H1 (cell line): ENCODE results near the gene RASL10A. TPM values are rescaled to one million over a fixed set of nuclear protein-coding genes. Genes with fewer than 3 reads are reported as not detected.

Experiments
- CHD2 ChIP-seq: IDR thresholded peaks from 2 replicates; pipeline ENCODE4 v1.6.1; 2012; ENCODE audit warnings: low read length, improper control_type of control experiment
- HDAC6 ChIP-seq: IDR thresholded peaks from one replicate; pipeline ENCODE4 v1.7.1; 2012; ENCODE audit warnings: low read depth, mild to moderate bottlenecking, inconsistent platforms, low read length, moderate library complexity
- polyA plus RNA-seq, 7 experiments: library from polyadenylated mRNA; depleted of rRNA in 3 of 7; stranded (reverse) in 5 of 7; unstranded in 2 of 7; fragments of >200 nt in 5 of 7; fragments of 200-250 nt in 2 of 7; gene quantifications; 1 replicate in 5 of 7; 2 replicates in 1 of 7; 4 replicates in 1 of 7; pipeline versions ENCODE4 v1.2.1 to v1.2.3, GENCODE V29; 2011 to 2013; ENCODE audit warnings: missing spikeins in 2 of 7, mixed read lengths in 2 of 7
- total RNA-seq: library from RNA; stranded (reverse); fragmentation: NEBNext Ultra II Directional; extraction: Animal tissue kit (Norgen Biotek cat#: 25700); gene quantifications from 2 replicates; pipeline ENCODE4 v1.2.1, GENCODE V29; 2021
- TF ChIP-seq, protein P1 (sequence below): IDR thresholded peaks from 2 replicates; pipeline ENCODE4 v1.6.1; 2012; ENCODE audit warnings: low read length, inconsistent platforms

RASL10A gene
- total and polyA plus RNA-seq, 2 of the 8 experiments (the other 6 are each of a cell fraction or from before 2014, with no cell fraction given): 1.1 to 1.5 TPM

DNA sequence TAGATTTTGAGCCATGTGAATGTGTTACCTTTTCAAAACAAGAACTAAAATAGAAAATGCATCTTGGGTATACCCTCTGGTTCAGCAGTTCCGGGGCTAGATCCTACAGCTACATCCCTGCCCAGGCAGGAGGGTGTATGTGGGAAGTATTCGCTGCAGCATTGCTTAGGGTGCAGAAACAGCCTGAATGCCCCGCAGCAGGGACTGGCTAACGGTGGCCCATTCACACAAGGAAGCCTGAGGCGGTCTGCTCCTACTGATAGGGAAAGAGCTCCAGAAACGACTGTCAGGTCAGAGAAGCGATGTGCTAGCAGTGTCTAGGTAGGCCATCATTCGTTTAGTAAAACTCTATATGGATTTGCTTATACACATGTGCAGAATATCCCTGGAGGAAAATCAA is 9.9 kb upstream of the RASL10A start (continued):
- TF ChIP-seq, protein P1, sequence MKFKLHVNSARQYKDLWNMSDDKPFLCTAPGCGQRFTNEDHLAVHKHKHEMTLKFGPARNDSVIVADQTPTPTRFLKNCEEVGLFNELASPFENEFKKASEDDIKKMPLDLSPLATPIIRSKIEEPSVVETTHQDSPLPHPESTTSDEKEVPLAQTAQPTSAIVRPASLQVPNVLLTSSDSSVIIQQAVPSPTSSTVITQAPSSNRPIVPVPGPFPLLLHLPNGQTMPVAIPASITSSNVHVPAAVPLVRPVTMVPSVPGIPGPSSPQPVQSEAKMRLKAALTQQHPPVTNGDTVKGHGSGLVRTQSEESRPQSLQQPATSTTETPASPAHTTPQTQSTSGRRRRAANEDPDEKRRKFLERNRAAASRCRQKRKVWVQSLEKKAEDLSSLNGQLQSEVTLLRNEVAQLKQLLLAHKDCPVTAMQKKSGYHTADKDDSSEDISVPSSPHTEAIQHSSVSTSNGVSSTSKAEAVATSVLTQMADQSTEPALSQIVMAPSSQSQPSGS: no peak
- TF ChIP-seq HDAC6 (no peak), CHD2 (no peak)
- TF ChIP-seq, all 59 proteins: peak for 0
